A673 (cell line): ENCODE measurements around the gene PARD3. TPM values are rescaled to one million over a fixed set of nuclear protein-coding genes. Genes with fewer than 3 reads are reported as not detected.

Source experiments
- BruUV-seq: library from RNA; stranded (reverse); fragments of 400-500 nt; replicated peaks from 2 replicates; lab custom pipeline; 2021; lab: Mats Ljungman, UMichigan
- CTCF ChIA-PET: fragments of 300-600 bp; sonication (Branson Sonifier 250); formaldehyde crosslinking; loops from one replicate; lab custom pipeline; 2022; ENCODE audit warnings: antibody characterized with exemption; lab: Charles Lee
- POLR2A ChIA-PET: fragments of 300-600 bp; sonication (Branson Sonifier 250); formaldehyde crosslinking; loops from one replicate; lab custom pipeline; 2022; ENCODE audit warnings: antibody characterized with exemption; ENCODE audit not compliant: low non-redundant PET; lab: Charles Lee
- DNase-seq: peaks from one replicate; pipeline ENCODE4 v3.0.0-alpha.2; 2015; ENCODE audit warnings: low spot score
- H3K27ac ChIP-seq: fragments of 200-600 bp; sonication (generic); 2 replicates; pipeline ENCODE4 v1.5.1; 2016; ENCODE audit warnings: mixed run types, low read depth, mild to moderate bottlenecking, mixed read lengths, antibody characterized with exemption, low read length; ENCODE audit not compliant: poor library complexity, severe bottlenecking
- H3K27me3 ChIP-seq: fragments of 200-600 bp; sonication (generic); replicated peaks from 2 replicates; pipeline ENCODE4 v1.6.1; 2017; ENCODE audit warnings: mixed run types, low read depth, mild to moderate bottlenecking, mixed read lengths, antibody characterized with exemption, low read length; ENCODE audit not compliant: insufficient read depth, poor library complexity
- H3K36me3 ChIP-seq: fragments of 200-600 bp; sonication (generic); 2 replicates; pipeline ENCODE4 v1.6.1; 2016; ENCODE audit warnings: mixed run types, mild to moderate bottlenecking, mixed read lengths, antibody characterized with exemption, low read length; ENCODE audit not compliant: insufficient read depth, poor library complexity, severe bottlenecking
- H3K4me1 ChIP-seq: fragments of 200-600 bp; sonication (generic); 2 replicates; pipeline ENCODE4 v1.6.1; 2017; ENCODE audit warnings: mixed run types, mild to moderate bottlenecking, mixed read lengths, antibody characterized with exemption, low read length; ENCODE audit not compliant: insufficient read depth, poor library complexity, severe bottlenecking
- H3K4me3 ChIP-seq: fragments of 200-600 bp; sonication (generic); 2 replicates; pipeline ENCODE4 v1.5.1; 2016; ENCODE audit warnings: low read depth, mixed run types, mild to moderate bottlenecking, mixed read lengths, low read length; ENCODE audit not compliant: poor library complexity, severe bottlenecking
- H3K9me3 ChIP-seq: fragments of 200-600 bp; sonication (generic); 2 replicates; pipeline ENCODE4 v1.6.1; 2016; ENCODE audit warnings: mixed run types, low read depth, mild to moderate bottlenecking, mixed read lengths, antibody characterized with exemption, low read length; ENCODE audit not compliant: poor library complexity, severe bottlenecking
- CTCF ChIP-seq: fragments of 300-800, 200-600 bp; sonication (generic); conservative IDR thresholded peaks from 2 replicates; pipeline ENCODE4 v1.5.1; 2017; ENCODE audit warnings: low read depth, mild to moderate bottlenecking, antibody characterized with exemption, low read length, moderate library complexity, mixed read lengths
- EZH2 ChIP-seq: fragments of 200-600 bp; sonication (generic); IDR thresholded peaks from 2 replicates; pipeline ENCODE4 v1.6.1; 2017; ENCODE audit warnings: borderline replicate concordance, low read depth, mild to moderate bottlenecking, mixed read lengths, antibody characterized with exemption, low read length; ENCODE audit not compliant: poor library complexity, severe bottlenecking
- intact Hi-C: fragments of 100-400 bp; cut with micrococcal nuclease; formaldehyde crosslinking; loops from one replicate; pipeline ENCODE4 v1.10.0; 2022; ENCODE audit not compliant: unreplicated experiment
- total RNA-seq: library from RNA; stranded (reverse); gene quantifications from 2 replicates; pipeline ENCODE4 v1.2.3, GENCODE V29; 2021

PARD3 gene
- total RNA-seq, 1 experiment from 2014 or later, result 28.0 TPM

- H3K9me3 ChIP-seq, result no peaks in the 10 kb centered on the region
- ChIA-PET POLR2A (no interaction called here), CTCF (no interaction called here)
- H3K27me3 ChIP-seq, result no peaks in the 10 kb centered on the region
- DNase-seq, result no peak
- BruUV-seq, result no TSS peak
- H3K27ac ChIP-seq, result no peak overlapping the region
- TF ChIP-seq CTCF, result no peak
- no peak for TF ChIP-seq EZH2
- intact Hi-C loops, result no loop called here
- H3K36me3 ChIP-seq, result no peaks in the 10 kb centered on the region
- no peak overlapping the region for H3K4me3 ChIP-seq
- peaks cover 6% of the 10 kb centered on the region for H3K4me1 ChIP-seq
Observed at GRCh38 chr10:34121781-34122622, 693.1 kb downstream of the PARD3 start.

GRCh38 chr10:34121125-34121753, 693.9 kb downstream of the PARD3 start:
- Histone ChIP-seq H3K4me3 (no peak overlapping the region), H3K36me3 (no peaks in the 10 kb centered on the region), H3K27me3 (no peaks in the 10 kb centered on the region), H3K27ac (no peak overlapping the region), H3K4me1 (peaks cover 6% of the 10 kb centered on the region), H3K9me3 (no peaks in the 10 kb centered on the region)
- ChIA-PET CTCF (no interaction called here), POLR2A (no interaction called here)
- BruUV-seq, result no TSS peak
- intact Hi-C loops, result no loop called here
- no peak for TF ChIP-seq CTCF
- no peak for TF ChIP-seq EZH2
- DNase-seq, result no peak

GRCh38 chr10:34119456-34119855, 695.6 kb downstream of the PARD3 start:
- no TSS peak for BruUV-seq
- Histone ChIP-seq H3K9me3 (no peaks in the 10 kb centered on the region), H3K36me3 (no peaks in the 10 kb centered on the region), H3K27me3 (no peaks in the 10 kb centered on the region), H3K4me1 (peaks cover 3% of the 10 kb centered on the region), H3K27ac (no peak overlapping the region), H3K4me3 (no peak overlapping the region)
- CTCF ChIA-PET, result no interaction called here
- TF ChIP-seq EZH2 (no peak), CTCF (no peak)
- DNase-seq, result no peak
- POLR2A ChIA-PET, result no interaction called here
- intact Hi-C loops, result no loop called here
